Right lobe of liver (tissue), 4 donors: ENCODE results near the gene FOXI2.

Source experiments
- CTCF ChIP-seq, 4 donors: fragments of 200-600 bp in 3 of 4; fragments of 450-650 bp in 1 of 4; IDR thresholded peaks; one replicate each; pipeline versions ENCODE4 v1.5.1 to v1.8.0; 2016 to 2022; ENCODE audit warnings: antibody characterized with exemption in 4 of 4, mild to moderate bottlenecking in 2 of 4
- POLR2A ChIP-seq: fragments of 450-650 bp; IDR thresholded peaks from one replicate; pipeline ENCODE4 v1.6.1; 2017; ENCODE audit warnings: antibody characterized with exemption, mild to moderate bottlenecking
- donor health status: DM: no; HTN: no; CAD: no.
- donor health status: DM: no; HTN: no; CAD: no.
- donor health status: DM: no; HTN: yes; CAD: no.

- TF ChIP-seq CTCF (IDR thresholded peaks at IDR 0.05) = no peak
- TF ChIP-seq POLR2A = no peak
Observed at GRCh38 chr10:127687548-127687947, 49.4 kb upstream of the FOXI2 start.
